Measurements from ENCODE around the gene RSL24D1.
"Not testable (repeated sequence)": the region's sequence is repeated elsewhere in the genome, so short reads cannot be mapped to it uniquely, and the experiment has no call there.

Gene RSL24D1

GRCh38 chr15:55194256-55194655, 2.5 kb downstream of the RSL24D1 start:
- in situ Hi-C loops (cut with MboI; ENCODE audit: low sequenced_read_pairs): no loop called here
- peaks cover under 1% of the 10 kb centered on the region; the same call in 1 of the 2 replicates for H3K9me3 ChIP-seq
- peaks cover 51% of the 10 kb centered on the region for H3K36me3 ChIP-seq (replicated peaks)
- H3K27me3 ChIP-seq (ENCODE audit: low read depth): no peaks in the 10 kb centered on the region
- no peak for DNase-seq (ENCODE audit: low spot score in 2 of 2)
- H3K4me3 ChIP-seq: peak overlapping the region; percentile 9
- peaks cover 19% of the 10 kb centered on the region for H3K4me1 ChIP-seq

- H3K4me1 ChIP-seq: peaks cover 9% of the 10 kb centered on the region
- no peaks in the 10 kb centered on the region for H3K27me3 ChIP-seq (ENCODE audit: low read depth)
- H3K36me3 ChIP-seq (replicated peaks): peaks cover 90% of the 10 kb centered on the region
- DNase-seq (ENCODE audit: low spot score in 2 of 2): no peak
- in situ Hi-C loops (cut with MboI; ENCODE audit: low sequenced_read_pairs): no loop called here
- no peaks in the 10 kb centered on the region for H3K9me3 ChIP-seq
- no peak overlapping the region for H3K4me3 ChIP-seq
Observed at GRCh38 chr15:55186331-55186730, 10.4 kb downstream of the RSL24D1 start.

GRCh38 chr15:55183679-55184078, 13.1 kb downstream of the RSL24D1 start:
- DNase-seq (ENCODE audit: low spot score in 2 of 2): no peak
- in situ Hi-C loops (cut with MboI; ENCODE audit: low sequenced_read_pairs): no loop called here
- H3K4me1 ChIP-seq: peaks cover 9% of the 10 kb centered on the region
- H3K4me3 ChIP-seq: no peak overlapping the region
- peaks cover 88% of the 10 kb centered on the region for H3K36me3 ChIP-seq (replicated peaks)
- H3K27me3 ChIP-seq (ENCODE audit: low read depth): no peaks in the 10 kb centered on the region
- no peaks in the 10 kb centered on the region for H3K9me3 ChIP-seq

GRCh38 chr15:55179141-55179540, 17.6 kb downstream of the RSL24D1 start:
- in situ Hi-C loops (cut with MboI; ENCODE audit: low sequenced_read_pairs): no loop called here
- no peak for DNase-seq (ENCODE audit: low spot score in 2 of 2)
- Histone ChIP-seq H3K9me3 (no peaks in the 10 kb centered on the region), H3K4me3 (no peak overlapping the region), H3K36me3 (replicated peaks) (peaks cover 45% of the 10 kb centered on the region), H3K4me1 (no peaks in the 10 kb centered on the region), H3K27me3 (ENCODE audit: low read depth) (no peaks in the 10 kb centered on the region)

GRCh38 chr15:55170361-55170760, 26.4 kb downstream of the RSL24D1 start:
- Histone ChIP-seq H3K27me3 (ENCODE audit: low read depth) (no peaks in the 10 kb centered on the region), H3K4me1 (no peaks in the 10 kb centered on the region), H3K9me3 (no peaks in the 10 kb centered on the region), H3K36me3 (replicated peaks) (no peaks in the 10 kb centered on the region), H3K4me3 (no peak overlapping the region)
- in situ Hi-C loops (cut with MboI; ENCODE audit: low sequenced_read_pairs): no loop called here
- DNase-seq (ENCODE audit: low spot score in 2 of 2): no peak

GRCh38 chr15:55168350-55168974, 28.3 kb downstream of the RSL24D1 start:
- H3K9me3 ChIP-seq: no peaks in the 10 kb centered on the region
- in situ Hi-C loops (cut with MboI; ENCODE audit: low sequenced_read_pairs): no loop called here
- no peaks in the 10 kb centered on the region for H3K27me3 ChIP-seq (ENCODE audit: low read depth)
- H3K4me3 ChIP-seq: no peak overlapping the region
- peak; percentile 84 to 88 for DNase-seq (ENCODE audit: low spot score in 2 of 2)
- no peaks in the 10 kb centered on the region for H3K36me3 ChIP-seq (replicated peaks)
- no peaks in the 10 kb centered on the region for H3K4me1 ChIP-seq

GRCh38 chr15:55164284-55164683, 32.5 kb downstream of the RSL24D1 start:
- in situ Hi-C loops (cut with MboI; ENCODE audit: low sequenced_read_pairs): no loop called here
- Histone ChIP-seq H3K27me3 (ENCODE audit: low read depth) (no peaks in the 10 kb centered on the region), H3K9me3 (0 out of 2 replicates have a peak, but pooled peaks cover 3% of the 10 kb centered on the region), H3K4me1 (no peaks in the 10 kb centered on the region), H3K4me3 (no peak overlapping the region), H3K36me3 (replicated peaks) (no peaks in the 10 kb centered on the region)
- no peak for DNase-seq (ENCODE audit: low spot score in 2 of 2)

GRCh38 chr15:55151631-55152030, 45.1 kb downstream of the RSL24D1 start:
- Histone ChIP-seq H3K9me3 (no peaks in the 10 kb centered on the region), H3K4me1 (no peaks in the 10 kb centered on the region), H3K4me3 (no peak overlapping the region), H3K27me3 (ENCODE audit: low read depth) (no peaks in the 10 kb centered on the region; the same call in 1 of the 2 replicates), H3K36me3 (replicated peaks) (no peaks in the 10 kb centered on the region)
- DNase-seq (ENCODE audit: low spot score in 2 of 2): no peak
- in situ Hi-C loops (cut with MboI; ENCODE audit: low sequenced_read_pairs): no loop called here

GRCh38 chr15:55143132-55143531, 53.6 kb downstream of the RSL24D1 start:
- H3K36me3 ChIP-seq (replicated peaks); H3K4me3 ChIP-seq; DNase-seq (ENCODE audit: low spot score in 2 of 2); H3K4me1 ChIP-seq; in situ Hi-C loops (cut with MboI; ENCODE audit: low sequenced_read_pairs); H3K9me3 ChIP-seq; H3K27me3 ChIP-seq (ENCODE audit: low read depth): not testable (repeated sequence)

GRCh38 chr15:55133972-55134371, 62.8 kb downstream of the RSL24D1 start:
- no peak for DNase-seq (ENCODE audit: low spot score in 2 of 2)
- no peak overlapping the region for H3K4me3 ChIP-seq
- H3K9me3 ChIP-seq: no peaks in the 10 kb centered on the region
- H3K36me3 ChIP-seq (replicated peaks): no peaks in the 10 kb centered on the region
- H3K27me3 ChIP-seq (ENCODE audit: low read depth): no peaks in the 10 kb centered on the region
- in situ Hi-C loops (cut with MboI; ENCODE audit: low sequenced_read_pairs): no loop called here
- H3K4me1 ChIP-seq: no peaks in the 10 kb centered on the region

GRCh38 chr15:55132672-55133071, 64.1 kb downstream of the RSL24D1 start:
- Histone ChIP-seq H3K27me3 (ENCODE audit: low read depth) (no peaks in the 10 kb centered on the region), H3K9me3 (no peaks in the 10 kb centered on the region), H3K36me3 (replicated peaks) (no peaks in the 10 kb centered on the region), H3K4me1 (no peaks in the 10 kb centered on the region), H3K4me3 (no peak overlapping the region)
- in situ Hi-C loops (cut with MboI; ENCODE audit: low sequenced_read_pairs): no loop called here
- no peak for DNase-seq (ENCODE audit: low spot score in 2 of 2)

All from HAP-1 (cell line).